ENCODE data around the gene MGLL.

MGLL gene

GRCh38 chr3:127722091-127722784, 100.1 kb downstream of the MGLL start:
- DNase-seq (ENCODE audit: low spot score): no peak
- no peak for TF ChIP-seq CTCF (IDR thresholded peaks at IDR 0.05; ENCODE audit: extremely low read depth, missing control alignments)

GRCh38 chr3:127720985-127721935, 101.1 kb downstream of the MGLL start:
- TF ChIP-seq CTCF (IDR thresholded peaks at IDR 0.05; ENCODE audit: extremely low read depth, missing control alignments): no peak

GRCh38 chr3:127720161-127720823, 102.0 kb downstream of the MGLL start:
- DNase-seq (ENCODE audit: low spot score): no peak
- TF ChIP-seq CTCF (IDR thresholded peaks at IDR 0.05; ENCODE audit: extremely low read depth, missing control alignments): no peak

More at GRCh38 chr3:127720985-127721935, 101.1 kb downstream of the MGLL start:
- no peak for DNase-seq (ENCODE audit: low spot score)

GRCh38 chr3:127719369-127719768, 102.9 kb downstream of the MGLL start:
- no peak for DNase-seq (ENCODE audit: low spot score)
- no peak for TF ChIP-seq CTCF (IDR thresholded peaks at IDR 0.05; ENCODE audit: extremely low read depth, missing control alignments)

GRCh38 chr3:127718916-127719290, 103.4 kb downstream of the MGLL start:
- no peak for DNase-seq (ENCODE audit: low spot score)
- no peak for TF ChIP-seq CTCF (IDR thresholded peaks at IDR 0.05; ENCODE audit: extremely low read depth, missing control alignments)

- DNase-seq (ENCODE audit: low spot score): no peak
- no peak for TF ChIP-seq CTCF (IDR thresholded peaks at IDR 0.05; ENCODE audit: extremely low read depth, missing control alignments)
Observed at GRCh38 chr3:127718245-127718915, 103.9 kb downstream of the MGLL start.

Data from GM20000 (cell line).